NCI-H226 (cell line): Measurements from ENCODE around the gene GALC.

Experiments used
- DNase-seq: peaks from one replicate; pipeline ENCODE4 v3.0.0-alpha.2; 2015

The GALC gene

GRCh38 chr14:88005978-88006851 lies 13.2 kb upstream of the GALC start:
- DNase-seq: no peak

- DNase-seq: no peak
These were observed 12.1 kb upstream of the GALC start, which contains the start of gene GPR65 for GRCh38 chr14:88005050-88005481. TSS of gene GPR65 (plus strand) at chr14:88005135. CDS start at chr14:88010848, 5,713 bp downstream.

- DNase-seq: no peak
These were observed 11.6 kb upstream of the GALC start for GRCh38 chr14:88004506-88005036.

GRCh38 chr14:88003425-88003824 lies 10.4 kb upstream of the GALC start:
- no peak for DNase-seq

- DNase-seq: no peak
These were observed 9.6 kb upstream of the GALC start for GRCh38 chr14:88002421-88003075.

GRCh38 chr14:87999277-87999676 lies 6.3 kb upstream of the GALC start:
- DNase-seq: no peak

GRCh38 chr14:87998482-87998881 lies 5.5 kb upstream of the GALC start:
- DNase-seq: no peak

GRCh38 chr14:87996291-87996592 lies 3.3 kb upstream of the GALC start:
- DNase-seq: no peak

GRCh38 chr14:87995500-87996290 lies 2.7 kb upstream of the GALC start:
- no peak for DNase-seq

- no peak for DNase-seq
These were observed 2.0 kb upstream of the GALC start for GRCh38 chr14:87994974-87995373.

GRCh38 chr14:87992346-87992717 lies 650 bp downstream of the GALC start:
- no peak for DNase-seq

- DNase-seq: no peak
These were observed 2.3 kb downstream of the GALC start for GRCh38 chr14:87990682-87991081.

- peak; percentile 79 for DNase-seq
These were observed 3.1 kb downstream of the GALC start for GRCh38 chr14:87989956-87990299.

GRCh38 chr14:87989221-87989955 lies 3.6 kb downstream of the GALC start:
- no peak for DNase-seq

GRCh38 chr14:87979689-87980088 lies 13.3 kb downstream of the GALC start:
- no peak for DNase-seq

- no peak for DNase-seq
These were observed 17.3 kb downstream of the GALC start for GRCh38 chr14:87975636-87976035.

- DNase-seq: no peak
These were observed 22.0 kb downstream of the GALC start for GRCh38 chr14:87971010-87971409.

GRCh38 chr14:87967496-87967895 lies 25.5 kb downstream of the GALC start:
- DNase-seq: no peak

GRCh38 chr14:87966816-87967215 lies 26.2 kb downstream of the GALC start:
- DNase-seq: peak; percentile 32

GRCh38 chr14:87961246-87961645 lies 31.7 kb downstream of the GALC start:
- DNase-seq: no peak

GRCh38 chr14:87960013-87960787 lies 32.8 kb downstream of the GALC start:
- DNase-seq: no peak

GRCh38 chr14:87955501-87955900 lies 37.5 kb downstream of the GALC start:
- DNase-seq: no peak
